ENCODE results near the gene GLI3.

Gene GLI3

DNA sequence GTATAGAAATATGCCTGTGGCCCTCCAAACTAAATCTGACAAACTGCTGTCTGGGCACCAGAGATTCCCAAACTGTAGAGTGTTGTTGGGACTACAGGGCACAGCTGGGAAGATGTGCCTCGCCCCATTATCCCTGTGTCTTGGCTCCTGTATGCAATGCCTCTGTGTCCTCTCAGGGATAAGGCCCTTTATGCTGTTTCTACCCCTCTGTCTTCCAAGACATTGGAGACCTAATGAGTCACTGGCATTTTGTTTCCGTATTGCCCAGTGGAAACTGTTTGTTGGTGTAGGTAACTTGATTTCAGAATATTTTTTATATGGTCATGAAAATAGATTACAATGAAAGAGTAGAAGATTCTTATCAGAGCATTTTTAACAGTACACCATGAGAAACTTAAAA is 183.2 kb downstream of the GLI3 start:
- TF ChIP-seq, protein P1, sequence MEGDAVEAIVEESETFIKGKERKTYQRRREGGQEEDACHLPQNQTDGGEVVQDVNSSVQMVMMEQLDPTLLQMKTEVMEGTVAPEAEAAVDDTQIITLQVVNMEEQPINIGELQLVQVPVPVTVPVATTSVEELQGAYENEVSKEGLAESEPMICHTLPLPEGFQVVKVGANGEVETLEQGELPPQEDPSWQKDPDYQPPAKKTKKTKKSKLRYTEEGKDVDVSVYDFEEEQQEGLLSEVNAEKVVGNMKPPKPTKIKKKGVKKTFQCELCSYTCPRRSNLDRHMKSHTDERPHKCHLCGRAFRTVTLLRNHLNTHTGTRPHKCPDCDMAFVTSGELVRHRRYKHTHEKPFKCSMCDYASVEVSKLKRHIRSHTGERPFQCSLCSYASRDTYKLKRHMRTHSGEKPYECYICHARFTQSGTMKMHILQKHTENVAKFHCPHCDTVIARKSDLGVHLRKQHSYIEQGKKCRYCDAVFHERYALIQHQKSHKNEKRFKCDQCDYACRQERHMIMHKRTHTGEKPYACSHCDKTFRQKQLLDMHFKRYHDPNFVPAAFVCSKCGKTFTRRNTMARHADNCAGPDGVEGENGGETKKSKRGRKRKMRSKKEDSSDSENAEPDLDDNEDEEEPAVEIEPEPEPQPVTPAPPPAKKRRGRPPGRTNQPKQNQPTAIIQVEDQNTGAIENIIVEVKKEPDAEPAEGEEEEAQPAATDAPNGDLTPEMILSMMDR (IDR thresholded peaks at IDR 0.05; ENCODE audit: low read depth, low read length, missing control alignments), result no peak
- no peak overlapping the region for H3K4me3 ChIP-seq (ENCODE audit: low read depth, low read length)
- no peak for DNase-seq (ENCODE audit: low read depth)

DNA sequence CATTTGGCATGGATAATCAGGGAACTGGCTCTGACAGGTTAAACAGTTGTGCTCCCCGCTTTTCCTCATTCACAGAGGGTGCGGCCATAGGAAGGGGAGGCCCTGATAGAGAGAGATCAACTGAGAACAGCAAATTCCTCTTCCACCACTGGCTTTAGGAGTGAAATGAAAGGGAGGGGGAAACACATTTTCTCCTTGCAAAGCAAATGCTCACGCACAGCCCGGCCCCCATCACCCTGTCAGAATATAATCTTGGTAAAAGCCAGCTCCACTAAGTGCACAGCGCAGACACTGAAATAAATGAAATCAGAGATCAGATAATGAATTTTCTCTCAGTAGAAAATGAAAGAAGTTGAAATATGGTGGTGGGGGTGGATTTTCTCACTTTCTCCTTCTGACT is 187.2 kb downstream of the GLI3 start:
- TF ChIP-seq, protein P1 (IDR thresholded peaks at IDR 0.05; ENCODE audit: low read depth, low read length, missing control alignments), result no peak
- no peak overlapping the region for H3K4me3 ChIP-seq (ENCODE audit: low read depth, low read length)
- no peak for DNase-seq (ENCODE audit: low read depth)

DNA sequence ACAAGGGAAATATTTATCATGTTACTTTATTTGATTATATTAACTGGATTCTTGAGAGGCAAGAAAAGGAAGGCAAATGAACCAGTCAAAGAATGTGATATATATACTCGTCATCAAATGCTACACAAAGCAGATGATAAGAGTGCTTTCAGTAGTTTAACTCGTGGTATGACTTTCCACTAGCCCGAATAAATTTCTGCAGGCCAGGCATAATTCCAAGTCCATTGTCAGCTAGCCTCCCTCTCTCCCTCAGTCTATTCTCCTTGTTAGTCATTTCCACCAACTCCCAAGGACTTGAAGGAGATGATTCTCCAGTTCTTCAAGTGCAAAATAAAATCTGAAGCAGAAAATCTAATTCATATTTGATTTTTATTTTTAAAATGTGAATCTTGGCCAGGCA is 190.5 kb downstream of the GLI3 start:
- H3K4me3 ChIP-seq (ENCODE audit: low read depth, low read length), result no peak overlapping the region
- TF ChIP-seq, protein P1 (IDR thresholded peaks at IDR 0.05; ENCODE audit: low read depth, low read length, missing control alignments), result no peak
- DNase-seq (ENCODE audit: low read depth), result no peak

DNA sequence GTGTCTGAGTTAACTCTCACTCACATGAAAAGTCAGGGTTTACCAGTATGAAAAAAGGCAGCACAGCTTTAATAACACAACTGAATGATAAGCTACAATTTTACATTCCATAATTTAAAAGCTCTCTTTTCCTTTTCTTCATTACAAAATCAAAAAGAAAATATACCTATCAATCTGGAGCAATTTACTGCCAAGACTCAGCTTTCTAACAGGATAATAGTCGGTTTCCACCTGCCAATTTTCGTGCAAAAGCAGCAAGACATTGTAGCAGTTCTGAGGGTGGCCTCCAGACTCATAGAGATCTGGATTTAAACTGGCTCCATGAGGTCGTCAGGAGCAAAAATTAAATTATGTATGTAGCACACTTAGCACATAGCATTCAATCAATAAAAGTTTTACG is 191.0 kb downstream of the GLI3 start:
- TF ChIP-seq, protein P1 (IDR thresholded peaks at IDR 0.05; ENCODE audit: low read depth, low read length, missing control alignments), result no peak
- DNase-seq (ENCODE audit: low read depth), result no peak
- no peak overlapping the region for H3K4me3 ChIP-seq (ENCODE audit: low read depth, low read length)

DNA sequence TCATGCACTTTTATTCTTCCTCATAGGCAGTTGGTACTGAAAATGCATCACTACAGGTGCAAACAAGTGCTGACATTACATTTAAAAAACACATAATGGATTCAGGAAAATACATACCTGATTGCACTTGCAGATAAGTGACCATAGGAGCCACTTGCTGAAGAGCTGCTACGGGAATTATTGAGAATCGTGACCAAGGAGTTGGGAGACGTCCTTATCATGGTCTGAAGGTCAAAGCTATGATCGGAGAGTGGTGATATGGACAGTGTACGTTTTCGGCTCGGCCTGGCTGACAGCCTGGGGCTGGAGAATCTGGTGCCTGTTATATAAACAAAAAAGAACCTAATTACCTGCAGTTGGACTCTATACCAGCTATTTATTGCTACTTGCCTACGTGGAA is 197.1 kb downstream of the GLI3 start:
- TF ChIP-seq, protein P1 (IDR thresholded peaks at IDR 0.05; ENCODE audit: low read depth, low read length, missing control alignments), result no peak
- DNase-seq (ENCODE audit: low read depth), result no peak
- H3K4me3 ChIP-seq (ENCODE audit: low read depth, low read length), result no peak overlapping the region

DNA sequence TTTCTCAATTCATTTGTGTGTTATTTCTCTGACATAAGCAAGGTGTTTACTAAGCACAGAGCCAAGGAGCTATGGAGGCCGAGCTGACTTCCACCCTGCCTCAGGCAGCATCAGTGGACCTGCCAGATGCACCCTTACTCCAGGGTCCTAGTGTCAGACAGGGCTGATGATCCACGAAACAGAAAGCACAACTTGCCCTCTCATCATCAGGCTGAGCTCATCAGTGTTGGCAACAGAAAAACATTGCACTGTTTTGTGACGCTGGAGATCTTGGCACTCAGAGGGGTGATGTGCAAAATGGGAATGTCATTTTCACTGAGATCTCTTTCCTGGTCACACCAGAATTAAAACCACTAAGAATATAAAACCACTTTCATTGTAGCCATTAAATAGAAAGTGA is 201.8 kb downstream of the GLI3 start:
- TF ChIP-seq, protein P1 (IDR thresholded peaks at IDR 0.05; ENCODE audit: low read depth, low read length, missing control alignments), result no peak
- no peak overlapping the region for H3K4me3 ChIP-seq (ENCODE audit: low read depth, low read length)
- DNase-seq (ENCODE audit: low read depth), result no peak

DNA sequence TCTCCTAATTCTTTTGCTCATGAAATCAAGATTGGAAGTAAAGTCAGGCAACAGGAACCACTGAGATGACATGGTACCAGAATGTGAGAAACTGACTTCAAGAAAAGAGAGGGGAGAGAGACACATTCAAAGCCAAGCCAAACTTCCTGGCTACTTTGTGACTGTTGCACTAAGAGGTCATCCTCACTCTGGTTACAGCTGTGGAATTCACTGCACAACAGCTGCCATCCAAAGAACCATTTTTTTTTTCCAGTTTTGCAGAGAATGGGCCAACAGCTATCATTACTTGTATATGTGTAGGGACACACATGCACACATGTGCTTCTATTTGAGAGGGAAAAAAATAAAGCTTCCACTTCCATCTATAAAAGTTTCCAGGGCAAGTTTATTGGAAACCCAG is 203.5 kb downstream of the GLI3 start:
- DNase-seq (ENCODE audit: low read depth), result no peak
- TF ChIP-seq, protein P1 (IDR thresholded peaks at IDR 0.05; ENCODE audit: low read depth, low read length, missing control alignments), result no peak
- no peak overlapping the region for H3K4me3 ChIP-seq (ENCODE audit: low read depth, low read length)

Data from GM12864 (cell line).